ENCODE results near the gene HCN3.
"Not testable (repeated sequence)": the region's sequence is repeated elsewhere in the genome, so short reads cannot be mapped to it uniquely, and the experiment has no call there.

HCN3 gene

DNA sequence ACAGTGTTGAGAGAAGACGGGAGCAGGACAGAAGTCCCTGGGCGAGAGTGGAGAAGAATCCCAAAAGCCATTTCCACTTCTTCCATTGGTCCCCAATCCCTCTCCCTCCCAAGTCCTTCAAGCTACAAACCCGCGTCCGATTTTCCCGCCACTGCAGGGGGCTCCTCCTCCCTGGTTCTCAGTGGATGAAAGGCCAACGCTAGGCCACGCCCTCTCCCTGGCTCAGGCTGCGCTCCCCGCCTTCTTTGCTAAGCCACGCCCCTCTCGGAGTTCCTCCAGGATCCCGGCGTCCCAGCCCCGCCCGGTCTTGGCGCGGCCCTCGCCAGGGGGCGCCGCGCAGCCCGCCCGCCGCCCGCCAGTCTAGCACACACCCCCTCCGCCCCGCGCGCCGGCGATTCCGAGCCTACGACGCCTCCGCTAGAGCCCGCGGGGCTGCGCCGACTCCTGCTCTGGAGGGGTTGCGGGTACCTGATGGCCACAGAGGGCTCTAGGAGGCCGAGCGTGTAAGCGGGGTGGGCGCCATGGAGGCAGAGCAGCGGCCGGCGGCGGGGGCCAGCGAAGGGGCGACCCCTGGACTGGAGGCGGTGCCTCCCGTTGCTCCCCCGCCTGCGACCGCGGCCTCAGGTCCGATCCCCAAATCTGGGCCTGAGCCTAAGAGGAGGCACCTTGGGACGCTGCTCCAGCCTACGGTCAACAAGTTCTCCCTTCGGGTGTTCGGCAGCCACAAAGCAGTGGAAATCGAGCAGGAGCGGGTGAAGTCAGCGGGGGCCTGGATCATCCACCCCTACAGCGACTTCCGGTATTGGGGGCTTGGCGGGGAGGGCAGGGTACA, at the start of gene HCN3:
HCN3 (plus strand) TSS at position 394 of the 832 bp plus-strand sequence; CDS start at position 522, 128 bp downstream.
- peak; percentile 83 for DNase-seq (ENCODE audit: low read depth)

DNA sequence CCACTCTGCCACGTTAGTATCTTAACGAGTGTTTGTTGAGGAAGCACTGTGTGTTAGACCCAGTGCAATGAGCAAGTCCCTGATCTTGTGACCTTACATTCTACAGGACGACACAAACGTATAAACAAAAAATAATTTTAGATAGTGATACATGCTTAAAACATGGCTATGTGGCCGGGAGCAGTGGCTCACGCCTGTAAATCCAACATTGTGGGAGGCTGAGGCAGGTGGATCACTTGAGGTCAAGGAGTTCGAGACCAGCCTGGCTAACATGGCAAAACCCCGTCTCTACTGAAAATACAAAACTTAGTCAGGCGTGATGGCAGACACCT, 49.2 kb upstream of the HCN3 start:
- DNase-seq (ENCODE audit: low read depth), result no peak

DNA sequence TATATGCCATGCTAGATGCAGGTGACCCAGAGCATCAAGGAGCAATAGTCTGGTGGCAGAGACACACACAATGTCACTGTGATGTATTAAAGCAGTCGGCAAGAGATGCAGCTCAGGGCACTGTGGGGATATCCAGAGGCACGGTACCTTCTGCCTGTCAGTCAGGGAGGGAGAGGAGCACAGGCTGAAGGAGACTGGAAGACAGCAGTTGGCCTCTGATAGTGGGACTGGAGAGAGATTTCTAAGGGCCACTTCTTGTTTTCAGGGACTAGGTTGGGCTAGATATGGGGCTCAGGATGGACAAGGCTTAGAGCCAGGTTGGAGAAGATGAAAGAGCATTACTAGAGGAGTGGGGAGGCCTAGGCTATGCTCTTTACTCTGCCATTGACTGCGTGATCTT, 46.0 kb upstream of the HCN3 start:
- DNase-seq (ENCODE audit: low read depth), result not testable (repeated sequence)

DNA sequence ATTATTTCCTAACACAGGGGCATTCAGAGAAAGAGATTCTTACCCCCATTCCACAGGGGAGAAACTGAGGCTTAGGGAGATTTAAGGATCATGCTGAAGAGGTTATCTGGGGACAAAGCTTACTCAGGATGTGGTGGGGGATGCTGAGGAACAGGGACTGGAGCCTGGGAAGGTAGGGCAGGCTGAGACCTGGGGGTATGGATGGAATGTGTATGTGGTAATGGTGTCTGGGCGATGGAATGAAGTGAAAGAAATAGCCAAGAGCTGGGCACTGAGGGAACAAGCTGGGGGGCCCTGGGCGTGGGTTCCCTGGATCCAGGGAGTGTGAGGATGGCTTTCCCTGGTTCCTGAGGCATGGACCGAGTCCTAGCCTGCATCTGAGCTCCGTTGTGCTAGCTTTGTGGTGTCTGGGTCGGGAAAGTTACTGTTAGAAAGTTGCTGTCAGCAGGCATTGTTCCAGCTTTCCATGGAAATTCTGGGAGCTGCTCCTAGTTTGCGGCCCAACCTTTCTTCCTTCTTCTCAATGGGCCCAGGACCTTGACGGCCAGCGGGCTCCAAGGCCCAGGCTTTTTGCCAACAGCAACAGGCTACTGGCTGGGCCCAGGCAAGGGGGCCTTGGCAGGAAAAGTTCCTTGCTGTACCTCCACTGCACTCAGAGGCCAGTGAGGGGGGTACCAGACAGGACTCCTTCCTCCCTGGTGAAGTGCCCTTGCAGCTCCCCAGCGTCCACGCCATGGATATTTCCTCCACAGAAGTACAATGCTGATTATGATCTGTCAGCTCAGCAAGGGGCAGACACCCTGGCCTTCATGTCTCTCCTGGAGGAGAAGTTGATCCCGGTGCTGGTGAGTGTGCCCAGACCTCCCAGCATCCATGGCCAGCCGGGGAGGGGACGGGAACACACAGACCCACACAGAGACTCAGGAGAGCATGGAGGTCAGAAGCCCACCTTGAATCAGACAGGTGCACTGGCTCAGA, 45.0 kb upstream of the HCN3 start:
- not testable (repeated sequence) for DNase-seq (ENCODE audit: low read depth)

DNA sequence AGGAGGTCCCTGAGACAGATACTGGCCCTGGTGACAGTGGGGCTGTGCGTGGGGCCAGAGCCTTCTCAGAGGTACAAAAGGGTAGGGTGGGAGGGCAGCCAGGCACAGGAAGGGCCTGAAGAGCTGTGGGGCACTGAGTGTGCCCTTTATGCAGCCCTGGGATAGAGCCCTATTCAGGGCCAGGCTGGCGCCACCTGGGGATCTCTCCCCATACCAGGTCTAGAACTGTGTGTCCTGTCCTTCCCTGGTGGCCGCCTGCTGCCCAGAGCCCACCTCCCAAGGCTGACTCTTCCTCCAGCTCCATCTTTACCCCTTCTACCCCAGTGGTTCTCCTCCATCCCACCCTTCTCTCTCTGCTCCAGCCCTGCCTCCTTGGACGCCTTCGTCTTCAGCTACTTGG, 43.8 kb upstream of the HCN3 start:
- DNase-seq (ENCODE audit: low read depth), result not testable (repeated sequence)

DNA sequence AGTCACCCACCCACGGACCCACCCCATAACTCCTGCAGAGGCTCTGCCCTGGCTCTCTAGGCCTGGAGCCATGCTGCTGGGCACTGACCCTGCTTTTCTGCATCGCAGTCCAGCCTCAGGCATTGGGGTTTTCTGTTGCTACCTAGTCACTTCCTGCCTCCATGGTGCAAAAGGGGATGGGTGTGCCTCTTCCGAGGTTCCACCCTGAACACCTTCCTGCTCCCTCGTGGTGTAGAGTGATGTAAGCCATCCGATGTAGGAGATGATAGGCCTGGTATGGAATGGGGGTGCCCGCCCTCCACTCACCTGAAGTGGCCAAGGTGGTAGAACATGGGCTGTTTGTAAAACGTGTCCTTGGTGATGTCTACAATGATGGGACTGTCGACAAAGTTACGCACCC, 41.9 kb upstream of the HCN3 start:
- not testable (repeated sequence) for DNase-seq (ENCODE audit: low read depth)

DNA sequence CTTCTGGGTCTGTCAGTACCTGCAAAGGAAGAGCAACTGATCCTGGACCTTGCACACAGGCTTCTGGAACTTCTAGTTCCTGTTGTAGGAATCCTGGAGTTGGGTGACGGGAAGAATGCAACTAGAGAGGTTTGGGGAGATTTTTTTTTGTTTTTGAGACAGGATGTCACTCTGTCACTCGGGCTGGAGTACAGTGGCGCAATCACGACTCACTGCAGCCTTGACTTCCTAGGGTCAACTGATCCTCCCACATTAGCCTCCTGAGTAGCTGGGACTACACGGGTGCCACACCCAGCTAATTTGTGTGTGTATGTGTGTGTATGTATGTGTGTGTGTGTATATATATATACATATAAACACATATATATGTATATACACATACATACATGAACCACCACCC, 40.8 kb upstream of the HCN3 start:
- DNase-seq (ENCODE audit: low read depth), result no peak

DNA sequence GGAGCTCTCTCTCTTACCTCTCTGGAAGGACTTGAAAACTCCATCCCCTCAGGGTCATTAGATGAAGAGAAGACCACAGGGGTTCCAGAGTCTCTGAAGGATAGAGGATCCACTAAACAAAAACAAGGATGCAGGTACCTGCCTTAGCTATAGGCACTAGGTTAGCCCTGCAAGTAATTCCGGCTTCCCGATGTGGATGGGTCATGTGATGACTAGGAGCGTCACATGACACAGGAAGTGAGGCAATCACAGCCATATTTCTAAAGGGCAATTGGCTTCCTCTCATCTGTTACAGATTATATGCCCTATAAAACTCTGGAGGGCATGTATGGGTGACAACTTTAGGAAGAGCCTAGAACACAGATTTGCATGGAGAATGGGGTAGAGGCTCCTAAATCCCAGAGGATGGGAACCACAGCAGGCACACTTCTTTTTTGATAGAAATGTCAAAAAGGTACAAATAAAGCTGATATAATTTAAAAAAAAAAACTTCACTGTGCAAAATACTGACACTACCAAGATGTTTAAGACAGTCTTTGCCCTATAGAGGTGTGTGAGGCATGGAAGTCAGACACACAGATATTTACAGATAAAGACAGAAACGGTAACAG, 36.1 kb upstream of the HCN3 start:
- DNase-seq (ENCODE audit: low read depth), result peak; percentile 50

DNA sequence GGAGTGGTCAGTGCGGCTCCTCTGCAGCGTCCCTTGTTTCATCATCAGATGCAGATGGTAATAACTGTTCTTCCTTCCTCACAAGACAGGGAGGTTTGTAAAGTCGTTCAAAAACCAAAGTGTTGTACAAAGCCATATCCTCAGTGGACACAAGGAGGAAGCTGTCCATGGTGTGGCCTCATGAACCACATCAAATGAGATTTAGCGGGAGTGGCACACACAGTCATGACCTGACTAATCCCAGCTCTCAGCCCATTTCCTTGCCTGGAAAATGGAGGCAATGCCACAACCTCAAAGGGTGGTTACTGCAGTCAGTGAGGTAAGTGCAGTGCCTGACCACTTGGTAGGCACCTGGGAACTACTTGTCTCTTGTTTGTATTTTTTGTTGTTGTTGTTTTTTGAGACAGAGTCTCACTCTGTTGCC, 35.4 kb upstream of the HCN3 start:
- no peak for DNase-seq (ENCODE audit: low read depth)

DNA sequence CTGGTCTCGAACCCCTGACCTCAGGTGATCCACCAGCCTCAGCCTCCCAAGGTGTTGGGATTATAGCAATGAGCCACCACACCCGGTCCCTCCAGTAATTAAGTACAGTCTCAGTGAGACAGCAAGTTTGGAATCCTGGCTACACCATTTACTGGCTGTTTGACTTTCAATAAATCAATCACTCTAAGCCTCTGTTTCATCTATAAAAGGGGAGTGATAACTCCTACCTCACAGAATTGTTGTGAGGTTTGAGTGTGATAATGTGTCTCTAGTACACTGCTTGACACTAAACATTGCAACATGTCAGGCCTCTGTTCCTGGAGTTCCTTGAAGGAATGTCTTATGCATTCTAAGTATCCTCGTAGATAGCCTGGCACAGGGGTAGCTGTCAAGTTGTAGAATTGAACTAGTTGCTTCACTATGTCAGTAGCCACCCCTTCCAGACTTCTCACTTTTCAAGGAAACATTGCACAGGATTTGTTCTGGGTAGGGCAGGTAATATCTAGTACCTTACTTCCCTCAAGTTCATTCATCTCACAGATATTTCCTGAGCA, 34.4 kb upstream of the HCN3 start:
- no peak for DNase-seq (ENCODE audit: low read depth)

DNA sequence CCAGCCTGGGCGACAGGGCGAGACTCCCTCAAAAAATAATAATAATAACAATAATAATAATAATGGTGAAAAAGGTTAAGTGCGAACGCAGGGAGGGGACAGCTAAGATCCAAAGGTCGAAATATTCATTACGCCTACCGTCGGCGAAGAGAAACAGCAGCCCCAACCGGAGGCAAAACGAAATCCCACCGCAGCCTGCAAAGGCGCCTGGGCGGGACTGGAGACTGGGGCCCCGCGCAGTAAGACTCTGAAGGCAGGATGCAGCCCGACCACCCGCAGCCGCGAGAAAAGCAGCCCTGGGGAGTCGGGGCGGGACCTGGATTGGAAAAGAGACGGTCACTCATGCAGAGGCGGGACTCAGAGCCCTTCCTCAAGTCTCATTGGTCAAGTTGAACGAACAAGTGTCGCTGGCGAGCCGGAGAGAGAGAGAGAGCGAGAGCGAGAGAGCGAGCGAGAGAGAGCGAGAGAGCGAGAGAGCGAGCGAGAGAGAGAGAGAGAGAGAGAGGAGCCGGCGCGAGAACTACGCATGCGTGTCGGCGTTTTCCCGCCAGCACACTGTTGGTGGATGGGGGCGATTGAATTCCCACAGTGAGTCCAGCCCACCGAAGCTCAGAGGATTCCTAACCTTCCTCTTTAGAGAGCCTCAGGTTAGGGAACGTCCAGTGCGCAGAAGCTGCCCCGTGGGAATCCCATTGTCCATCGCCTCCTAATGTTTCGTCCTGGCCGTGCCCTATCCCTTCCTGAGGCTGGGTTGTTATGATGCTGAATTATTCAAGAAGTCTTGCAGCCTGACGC, 32.7 kb upstream of the HCN3 start:
- peak; percentile 88 for DNase-seq (ENCODE audit: low read depth)

DNA sequence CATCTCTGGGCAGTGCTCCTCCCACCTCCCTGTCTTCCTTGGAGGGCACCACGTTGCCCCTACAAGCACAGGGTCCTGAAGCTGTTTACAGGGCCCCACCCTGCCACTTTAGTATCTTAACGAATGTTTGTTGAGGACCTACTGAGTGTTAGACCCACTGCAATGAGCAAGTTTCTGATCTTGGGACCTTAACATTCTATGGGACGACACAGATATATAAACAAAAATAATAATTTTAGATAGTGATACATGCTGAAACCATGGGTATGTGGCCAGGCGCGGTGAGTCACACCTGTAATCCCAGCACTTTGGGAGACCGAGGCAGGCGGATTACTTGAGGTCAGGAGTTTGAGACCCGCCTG, 32.1 kb upstream of the HCN3 start:
- no peak for DNase-seq (ENCODE audit: low read depth)

DNA sequence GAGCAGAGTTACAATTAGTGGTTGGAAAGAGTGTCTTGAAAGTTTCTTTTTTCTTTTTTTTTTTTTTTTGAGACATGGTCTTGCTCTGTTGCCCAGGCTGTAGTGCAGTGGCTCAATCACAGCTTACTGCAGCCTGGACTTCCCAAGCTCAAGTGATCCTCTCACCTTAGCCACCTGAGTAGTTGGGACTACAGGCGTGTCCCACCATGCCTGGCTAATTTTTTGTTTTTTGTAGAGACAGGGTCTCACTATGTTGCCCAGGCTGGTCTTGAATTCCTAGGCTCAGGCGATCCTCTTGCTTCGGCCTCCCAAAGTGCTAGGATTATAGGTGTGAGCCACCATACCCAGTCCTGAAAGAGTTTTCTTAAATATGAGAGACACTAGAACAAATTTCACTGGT, 30.5 kb upstream of the HCN3 start:
- not testable (repeated sequence) for DNase-seq (ENCODE audit: low read depth)

DNA sequence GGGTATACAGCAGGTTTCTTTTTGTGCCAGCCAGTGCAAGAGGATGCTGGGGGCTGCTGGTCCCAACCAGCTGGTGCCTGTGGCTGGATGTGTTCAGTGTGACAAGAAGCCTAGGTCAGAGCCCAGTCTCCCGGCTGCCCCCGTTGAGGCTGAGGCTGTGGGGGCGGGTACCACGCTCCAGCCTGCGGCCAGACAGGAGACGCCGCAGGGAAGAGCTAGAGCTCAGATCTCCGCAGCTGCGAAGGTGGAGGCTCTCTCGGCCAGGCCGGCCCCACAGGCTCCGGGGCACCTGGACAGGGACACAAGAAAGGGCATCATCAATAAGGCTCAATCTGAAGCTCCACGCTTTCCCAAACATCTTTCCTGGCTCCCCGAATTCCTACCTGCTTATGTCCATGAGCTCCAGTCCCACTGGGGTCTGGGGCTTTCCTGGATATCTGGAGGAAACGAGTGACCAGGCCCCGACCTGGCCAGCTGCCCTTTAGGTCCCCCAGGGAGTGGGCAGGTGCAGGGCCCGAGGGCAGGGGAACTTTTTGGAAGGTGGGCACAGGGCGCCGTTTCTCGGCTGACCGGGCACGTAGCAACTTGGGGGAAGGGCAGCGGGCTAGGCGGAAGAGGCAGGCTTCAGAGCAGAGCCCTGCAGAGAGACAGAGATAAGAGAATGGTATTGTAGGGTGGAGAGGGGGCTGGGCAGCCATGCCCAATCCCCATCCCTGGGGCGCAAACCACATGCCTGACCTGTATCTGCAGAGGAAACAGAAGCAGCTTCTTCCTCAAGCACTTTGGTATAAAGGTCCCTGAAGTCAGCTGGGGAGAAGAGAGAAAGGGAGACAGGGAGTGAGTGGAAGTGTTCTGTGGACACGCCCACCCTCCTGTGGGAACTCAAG, 29.4 kb upstream of the HCN3 start:
- DNase-seq (ENCODE audit: low read depth), result no peak

DNA sequence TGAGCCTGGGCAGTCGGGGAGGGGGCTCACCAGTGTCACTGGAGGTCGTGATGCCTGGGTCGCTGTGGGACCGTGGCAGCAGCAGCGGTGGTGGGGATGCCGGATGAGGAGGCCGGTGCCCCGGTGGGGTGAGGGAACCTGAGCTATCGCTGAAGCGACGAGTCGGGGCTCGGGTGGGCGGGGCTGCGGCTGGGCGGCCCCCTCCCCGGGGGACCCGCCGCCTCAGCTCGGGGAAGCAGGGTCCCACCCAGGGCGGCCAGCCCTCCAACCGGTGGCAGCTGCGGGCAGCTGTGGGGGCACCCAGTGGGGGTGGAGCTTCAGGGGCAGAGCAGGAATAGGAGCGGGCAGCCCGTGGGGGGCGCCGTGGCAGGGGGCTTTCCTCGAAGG, 27.0 kb upstream of the HCN3 start:
- no peak for DNase-seq (ENCODE audit: low read depth)

DNA sequence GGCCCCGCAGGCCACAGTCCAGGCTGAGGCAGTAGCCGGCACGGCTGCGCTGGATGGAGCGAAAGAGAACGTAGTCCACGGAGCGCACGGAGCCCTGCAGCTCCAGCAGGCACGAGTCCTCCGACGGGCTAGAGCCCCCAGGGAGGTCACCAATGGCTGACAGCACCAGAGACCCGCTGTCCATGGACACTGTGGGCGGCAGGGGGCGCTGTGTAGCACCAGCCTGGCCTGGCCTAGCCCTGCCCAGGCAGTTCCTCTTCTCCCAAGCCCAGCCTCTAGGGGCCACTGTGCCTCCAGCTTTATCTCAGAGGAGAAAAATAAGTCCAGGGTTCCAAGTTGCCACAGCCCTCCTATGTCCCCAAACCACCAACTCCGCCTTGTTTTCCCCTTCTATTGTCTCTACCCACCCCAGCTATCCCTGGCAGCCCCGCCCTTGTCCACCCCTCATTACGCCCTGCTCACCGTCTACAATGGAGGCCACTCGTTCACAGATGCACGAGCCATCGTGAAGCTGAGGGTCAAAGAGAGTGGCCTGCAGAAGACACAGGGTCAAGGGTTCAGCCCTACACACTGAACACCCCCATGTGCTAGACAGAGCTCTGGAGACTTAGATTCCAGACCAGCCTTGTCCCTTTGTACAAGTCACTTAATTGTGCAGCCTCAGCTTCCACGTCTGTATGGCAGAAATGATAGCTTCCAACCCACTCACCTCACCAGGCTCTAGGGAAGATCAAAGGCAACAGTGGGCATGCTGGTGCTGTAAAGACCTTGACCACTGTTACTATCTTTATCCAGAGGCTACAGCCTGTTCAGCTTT, 26.4 kb upstream of the HCN3 start:
- peak; percentile 97 for DNase-seq (ENCODE audit: low read depth)

DNA sequence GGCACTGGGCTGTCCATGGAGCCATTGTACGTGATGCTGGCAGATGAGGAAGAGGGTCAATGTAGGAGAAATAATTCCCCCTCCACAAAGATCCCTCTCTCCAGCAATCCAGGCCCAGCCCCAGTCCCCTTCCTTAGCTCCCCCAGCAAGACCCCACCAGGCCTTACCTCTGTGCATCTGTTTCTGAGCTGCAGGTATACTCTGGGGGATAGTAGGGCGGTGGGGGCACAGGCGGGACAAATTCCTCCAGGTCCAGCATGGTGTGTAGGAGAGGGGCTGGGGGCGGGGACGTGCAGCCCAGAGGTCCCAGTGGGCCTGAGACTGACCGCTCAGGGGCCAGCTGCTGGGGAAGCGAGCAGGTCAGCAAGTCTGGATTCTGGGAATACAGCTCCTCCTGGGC, 25.7 kb upstream of the HCN3 start:
- DNase-seq (ENCODE audit: low read depth), result no peak

DNA sequence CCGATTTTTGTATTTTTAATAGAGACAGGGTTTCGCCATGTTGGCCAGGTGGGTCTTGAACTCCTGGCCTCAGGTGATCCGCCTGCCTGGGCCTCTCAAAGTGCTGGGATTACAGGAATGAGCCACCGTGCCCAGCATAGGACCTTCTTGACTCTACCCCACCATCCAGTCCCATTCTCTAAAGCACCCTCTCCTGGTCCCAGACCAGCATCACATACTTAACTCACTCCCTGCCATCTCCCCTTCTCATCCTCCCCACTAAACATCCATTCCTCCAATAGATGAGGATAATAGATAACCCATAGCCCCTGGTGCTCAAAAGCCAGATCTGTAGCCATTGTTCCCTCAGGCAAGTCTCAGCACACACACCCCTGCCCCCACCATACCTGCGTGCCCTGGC, 24.1 kb upstream of the HCN3 start:
- DNase-seq (ENCODE audit: low read depth), result no peak

DNA sequence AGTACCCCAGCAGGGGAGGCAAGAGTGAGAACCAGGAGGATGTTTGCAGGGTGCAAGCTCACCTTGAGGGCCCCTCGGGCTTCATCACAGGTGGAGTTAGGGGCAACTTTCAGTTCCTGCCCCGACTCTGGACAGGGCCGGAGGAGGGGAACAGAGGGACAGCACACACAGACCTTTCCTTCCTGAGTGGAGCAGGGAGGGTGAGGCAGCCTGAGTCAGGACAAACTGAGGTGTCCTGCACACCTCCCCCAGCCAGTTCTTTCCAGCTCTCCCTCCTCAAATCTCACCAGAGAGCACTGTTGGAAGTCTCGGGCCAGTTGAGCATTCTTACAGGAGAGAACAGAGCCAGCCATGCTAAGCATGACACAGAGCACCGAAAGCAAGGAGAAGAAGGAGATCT, 23.5 kb upstream of the HCN3 start:
- DNase-seq (ENCODE audit: low read depth), result no peak

Measured in activated T-cell treated with anti-CD3 and anti-CD28 coated beads for 1 hour (primary cell).